ENCODE measurements around the gene TRNP1.

Gene TRNP1

DNA sequence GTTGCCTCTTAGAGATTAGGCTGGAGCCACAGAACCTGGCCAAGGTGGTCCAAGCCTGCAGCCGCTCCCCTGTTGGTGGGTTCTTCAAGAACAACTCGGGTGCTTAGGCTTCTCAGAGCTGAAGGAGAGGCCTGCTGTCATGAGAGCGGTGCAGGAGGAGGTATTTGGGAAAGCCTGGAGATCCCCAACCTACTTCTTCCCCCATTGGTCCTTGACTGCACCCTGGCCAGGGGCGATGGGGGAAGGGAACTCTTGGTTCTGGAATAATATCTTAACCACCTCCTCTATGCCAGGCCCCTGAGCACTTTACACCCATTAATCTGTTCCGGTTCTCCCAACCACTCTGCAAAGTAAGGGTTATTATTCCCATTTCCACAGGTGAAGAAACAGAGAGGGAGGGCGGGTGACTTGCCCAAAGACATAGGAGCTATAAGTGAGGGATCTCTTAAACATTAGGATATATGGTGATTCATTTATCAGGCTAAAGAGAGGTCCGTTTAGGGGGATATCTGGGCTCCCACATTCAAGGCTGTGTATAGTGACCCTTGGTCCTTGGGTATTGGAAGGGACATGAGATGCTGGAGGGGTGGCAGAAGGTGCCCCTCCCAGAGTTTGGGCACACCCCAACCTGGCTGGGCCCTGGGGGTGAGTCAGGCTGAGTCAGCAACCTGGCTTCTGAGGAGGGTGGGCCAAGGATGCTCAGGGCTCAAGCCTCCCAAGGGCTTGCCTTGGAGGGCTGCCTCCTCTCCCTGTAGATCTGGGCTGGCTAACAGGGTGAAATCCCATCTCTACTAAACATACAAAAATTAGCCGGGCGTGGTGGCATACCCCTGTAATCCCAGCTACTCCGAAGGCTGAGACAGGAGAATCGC is 5.2 kb downstream of the TRNP1 start:
- H3K4me3 Mint-ChIP-seq, result no peak overlapping the region

GRCh38 chr1:26999440-26999987 is 6.0 kb downstream of the TRNP1 start:
- TF ChIP-seq CTCF (IDR thresholded peaks at IDR 0.05), result no peak
- H3K4me1 Mint-ChIP-seq, result peaks cover 90% of the 10 kb centered on the region
- no peak overlapping the region for H3K27ac Mint-ChIP-seq
- peaks cover 35% of the 10 kb centered on the region for H3K27me3 Mint-ChIP-seq (ENCODE audit: low read depth, poor library complexity)
- no peaks in the 10 kb centered on the region for H3K9me3 Mint-ChIP-seq
- no peak overlapping the region for H3K4me3 Mint-ChIP-seq
- H3K36me3 Mint-ChIP-seq (ENCODE audit: low read depth), result no peaks in the 10 kb centered on the region
- DNase-seq, result peak; percentile 36

More for the DNA sequence above, 5.2 kb downstream of the TRNP1 start:
- Mint-ChIP-seq H3K9me3 (no peaks in the 10 kb centered on the region), H3K36me3 (ENCODE audit: low read depth) (no peaks in the 10 kb centered on the region), H3K4me1 (peaks cover 81% of the 10 kb centered on the region), H3K27me3 (ENCODE audit: low read depth, poor library complexity) (peaks cover 37% of the 10 kb centered on the region), H3K27ac (no peak overlapping the region)
- no peak for TF ChIP-seq CTCF (IDR thresholded peaks at IDR 0.05)
- no peak for DNase-seq

DNA sequence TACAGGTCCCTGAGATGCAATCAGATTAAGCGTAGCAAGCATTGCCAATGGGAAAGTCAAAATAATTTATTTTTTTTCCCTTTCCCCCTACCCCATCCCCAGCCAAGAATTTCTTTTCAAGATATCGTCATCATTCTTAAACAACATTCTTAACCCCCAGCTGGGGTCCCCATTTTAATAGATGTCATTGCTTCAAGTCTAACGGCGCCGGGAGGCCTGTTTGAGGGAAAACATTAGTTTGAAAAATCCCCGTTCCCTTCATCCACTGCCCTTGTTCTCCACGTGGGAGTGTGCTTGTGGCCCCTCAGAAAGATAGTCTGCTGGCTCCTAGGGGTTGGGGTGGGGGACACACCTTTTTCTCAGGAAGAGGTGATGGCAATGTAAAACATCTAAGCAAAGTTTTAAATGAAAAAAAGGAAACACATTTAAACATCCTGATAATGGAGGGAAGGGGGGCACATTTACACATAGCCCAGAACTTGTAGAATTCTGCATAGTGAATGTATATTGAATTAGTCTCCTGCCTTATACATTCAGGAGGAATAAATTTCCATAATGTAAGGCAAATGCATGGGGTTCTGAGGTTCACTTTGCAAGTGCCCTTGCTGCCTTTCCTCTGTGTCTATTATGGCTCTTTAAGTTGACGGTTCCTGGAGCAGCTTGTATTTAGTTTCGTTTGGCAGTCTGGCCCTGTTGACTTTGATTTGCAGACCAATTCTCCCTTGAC is 6.8 kb downstream of the TRNP1 start:
- H3K27ac Mint-ChIP-seq, result peak overlapping the region; percentile 80
- DNase-seq, result no peak
- H3K27me3 Mint-ChIP-seq (ENCODE audit: low read depth, poor library complexity), result peaks cover 27% of the 10 kb centered on the region
- no peak for TF ChIP-seq CTCF (IDR thresholded peaks at IDR 0.05)
- no peaks in the 10 kb centered on the region for H3K9me3 Mint-ChIP-seq
- H3K4me3 Mint-ChIP-seq, result peak overlapping the region; percentile 53
- no peaks in the 10 kb centered on the region for H3K36me3 Mint-ChIP-seq (ENCODE audit: low read depth)
- peaks cover 92% of the 10 kb centered on the region for H3K4me1 Mint-ChIP-seq

- no peaks in the 10 kb centered on the region for H3K9me3 Mint-ChIP-seq
- peaks cover 88% of the 10 kb centered on the region for H3K4me1 Mint-ChIP-seq
- H3K27me3 Mint-ChIP-seq (ENCODE audit: low read depth, poor library complexity), result peaks cover 20% of the 10 kb centered on the region
- peak overlapping the region; percentile 80 for H3K27ac Mint-ChIP-seq
- peak overlapping the region; percentile 53 for H3K4me3 Mint-ChIP-seq
- TF ChIP-seq CTCF (IDR thresholded peaks at IDR 0.05), result no peak
- H3K36me3 Mint-ChIP-seq (ENCODE audit: low read depth), result no peaks in the 10 kb centered on the region
- DNase-seq, result no peak
Observed at GRCh38 chr1:27000817-27001460, 7.4 kb downstream of the TRNP1 start.

- Mint-ChIP-seq H3K27me3 (ENCODE audit: low read depth, poor library complexity) (peaks cover 19% of the 10 kb centered on the region), H3K4me1 (peaks cover 88% of the 10 kb centered on the region), H3K9me3 (no peaks in the 10 kb centered on the region), H3K4me3 (peak overlapping the region; percentile 50), H3K27ac (peak overlapping the region; percentile 99), H3K36me3 (ENCODE audit: low read depth) (no peaks in the 10 kb centered on the region)
- TF ChIP-seq CTCF (IDR thresholded peaks at IDR 0.05), result no peak
- DNase-seq, result peak; percentile 44
Observed at GRCh38 chr1:27001570-27002360, 8.3 kb downstream of the TRNP1 start.

Data from nephron progenitor cell (in vitro differentiated cells).